ENCODE results near the gene SLC28A2.

- TF ChIP-seq CTCF (IDR thresholded peaks at IDR 0.05) (peak; percentile 29), ZFX (IDR thresholded peaks at IDR 0.05; ENCODE audit: borderline replicate concordance) (no peak)
Observed at GRCh38 chr15:45268135-45268534, 16.1 kb downstream of the SLC28A2 start.
